ENCODE results near the gene FAM228B.
"Not testable (repeated sequence)": the region's sequence is repeated elsewhere in the genome, so short reads cannot be mapped to it uniquely, and the experiment has no call there.

- not testable (repeated sequence) for TF ChIP-seq CTCF (conservative IDR thresholded peaks at IDR 0.05; ENCODE audit: low read length); EZH2phosphoT487 (IDR thresholded peaks at IDR 0.05; ENCODE audit: borderline replicate concordance, low read depth, low read length)
Measured at GRCh38 chr2:24095171-24095677, 28.0 kb upstream of the FAM228B start.

All from OCI-LY7 (cell line).